Skeletal muscle cell (primary cell): ENCODE data around the gene HOXD10.
A peak's percentile ranks its signal among the peaks of the same experiment; 100 is the strongest.

Experiments used
- DNase-seq: peaks from one replicate; pipeline ENCODE4 v3.0.0-alpha.2; 2010; ENCODE audit warnings: low read depth
- H3K4me3 ChIP-seq: 2 replicates; pipeline ENCODE4 v1.5.1; 2011; ENCODE audit warnings: low read depth, mild to moderate bottlenecking, control low read depth, low read length, moderate library complexity

Gene HOXD10

GRCh38 chr2:176117823-176118371 lies 1.3 kb downstream of the HOXD10 start:
- H3K4me3 ChIP-seq: no peak overlapping the region
- DNase-seq: no peak

- H3K4me3 ChIP-seq: no peak overlapping the region
- DNase-seq: no peak
Observed at GRCh38 chr2:176118601-176119339, 2.2 kb downstream of the HOXD10 start.

GRCh38 chr2:176120364-176121189 lies 4.0 kb downstream of the HOXD10 start:
- DNase-seq: no peak
- H3K4me3 ChIP-seq: no peak overlapping the region

- no peak for DNase-seq
- H3K4me3 ChIP-seq: no peak overlapping the region
Observed at GRCh38 chr2:176121190-176122051, 4.8 kb downstream of the HOXD10 start.

GRCh38 chr2:176122052-176122682 lies 5.6 kb downstream of the HOXD10 start:
- no peak for DNase-seq
- H3K4me3 ChIP-seq: peak overlapping the region; percentile 47

GRCh38 chr2:176122683-176123410 lies 6.3 kb downstream of the HOXD10 start, which contains the start of gene HOXD9:
Gene HOXD9, plus strand, starts transcription at chr2:176122719. Its CDS starts 50 bp downstream, at chr2:176122769.
- peak within 1 kb of the TSS; percentile 47 for H3K4me3 ChIP-seq
- no peak for DNase-seq

- no peak for DNase-seq
- peak overlapping the region; percentile 47 for H3K4me3 ChIP-seq
Observed at GRCh38 chr2:176123411-176124109, 7.0 kb downstream of the HOXD10 start.

GRCh38 chr2:176124110-176124946 lies 7.8 kb downstream of the HOXD10 start:
- DNase-seq: no peak
- no peak overlapping the region for H3K4me3 ChIP-seq

GRCh38 chr2:176124947-176125771 lies 8.6 kb downstream of the HOXD10 start:
- no peak for DNase-seq
- no peak overlapping the region for H3K4me3 ChIP-seq

- DNase-seq: no peak
- no peak overlapping the region for H3K4me3 ChIP-seq
Observed at GRCh38 chr2:176125772-176126054, 9.1 kb downstream of the HOXD10 start.

GRCh38 chr2:176126929-176127773 lies 10.6 kb downstream of the HOXD10 start:
- DNase-seq: no peak
- peak overlapping the region; percentile 13 for H3K4me3 ChIP-seq

GRCh38 chr2:176127774-176128072 lies 11.1 kb downstream of the HOXD10 start:
- DNase-seq: no peak
- H3K4me3 ChIP-seq: no peak overlapping the region

- no peak for DNase-seq
- H3K4me3 ChIP-seq: peak overlapping the region; percentile 48
Observed at GRCh38 chr2:176128172-176128981, 11.8 kb downstream of the HOXD10 start.

GRCh38 chr2:176128982-176129796 lies 12.6 kb downstream of the HOXD10 start, which contains the start of gene HOXD8:
Gene HOXD8, plus strand, starts transcription at chr2:176129705. Its CDS starts 662 bp downstream, at chr2:176130367.
- peak; percentile 73 for DNase-seq
- peak within 1 kb of the TSS; percentile 48 for H3K4me3 ChIP-seq
